ENCODE results near the gene CYP11A1.

Gene CYP11A1

GRCh38 chr15:74305687-74306086 is 61.8 kb downstream of the CYP11A1 start:
- TF ChIP-seq EZH2 (IDR thresholded peaks at IDR 0.05) (no peak), FOXP2 (optimal IDR thresholded peaks at IDR 0.05; ENCODE audit: control extremely low read depth, extremely low read length, insufficient read depth) (no peak), POLR2AphosphoS5 (IDR thresholded peaks at IDR 0.05; ENCODE audit: borderline replicate concordance, low read depth, low read length) (no peak)
- Histone ChIP-seq H3K9ac (ENCODE audit: insufficient read length) (no peak overlapping the region), H3K4me3 (no peak overlapping the region), H3K36me3 (ENCODE audit: insufficient read depth, low read length) (no peaks in the 10 kb centered on the region), H3K27ac (no peak overlapping the region), H3K9me3 (ENCODE audit: low read depth, low read length) (no peaks in the 10 kb centered on the region)
- no peak for DNase-seq (ENCODE audit: low read depth, low spot score)

GRCh38 chr15:74304431-74304830 is 63.0 kb downstream of the CYP11A1 start:
- Histone ChIP-seq H3K36me3 (ENCODE audit: insufficient read depth, low read length) (no peaks in the 10 kb centered on the region), H3K27ac (no peak overlapping the region), H3K9ac (ENCODE audit: insufficient read length) (no peak overlapping the region), H3K9me3 (ENCODE audit: low read depth, low read length) (no peaks in the 10 kb centered on the region), H3K4me3 (no peak overlapping the region)
- TF ChIP-seq POLR2AphosphoS5 (IDR thresholded peaks at IDR 0.05; ENCODE audit: borderline replicate concordance, low read depth, low read length) (no peak), FOXP2 (optimal IDR thresholded peaks at IDR 0.05; ENCODE audit: control extremely low read depth, extremely low read length, insufficient read depth) (no peak), EZH2 (IDR thresholded peaks at IDR 0.05) (no peak)
- no peak for DNase-seq (ENCODE audit: low read depth, low spot score)

- Histone ChIP-seq H3K27ac (no peak overlapping the region), H3K9me3 (ENCODE audit: low read depth, low read length) (no peaks in the 10 kb centered on the region), H3K36me3 (ENCODE audit: insufficient read depth, low read length) (no peaks in the 10 kb centered on the region), H3K9ac (ENCODE audit: insufficient read length) (no peak overlapping the region), H3K4me3 (no peak overlapping the region)
- DNase-seq (ENCODE audit: low read depth, low spot score): no peak
- TF ChIP-seq POLR2AphosphoS5 (IDR thresholded peaks at IDR 0.05; ENCODE audit: borderline replicate concordance, low read depth, low read length) (no peak), EZH2 (IDR thresholded peaks at IDR 0.05) (no peak), FOXP2 (optimal IDR thresholded peaks at IDR 0.05; ENCODE audit: control extremely low read depth, extremely low read length, insufficient read depth) (no peak)
Measured at GRCh38 chr15:74303741-74304309, 63.6 kb downstream of the CYP11A1 start.

GRCh38 chr15:74302821-74303359 is 64.6 kb downstream of the CYP11A1 start:
- DNase-seq (ENCODE audit: low read depth, low spot score): no peak
- Histone ChIP-seq H3K4me3 (no peak overlapping the region), H3K9me3 (ENCODE audit: low read depth, low read length) (no peaks in the 10 kb centered on the region), H3K36me3 (ENCODE audit: insufficient read depth, low read length) (no peaks in the 10 kb centered on the region), H3K9ac (ENCODE audit: insufficient read length) (no peak overlapping the region), H3K27ac (no peak overlapping the region)
- no peak for TF ChIP-seq FOXP2 (optimal IDR thresholded peaks at IDR 0.05; ENCODE audit: control extremely low read depth, extremely low read length, insufficient read depth)
- TF ChIP-seq EZH2 (IDR thresholded peaks at IDR 0.05): no peak
- TF ChIP-seq POLR2AphosphoS5 (IDR thresholded peaks at IDR 0.05; ENCODE audit: borderline replicate concordance, low read depth, low read length): no peak

- Histone ChIP-seq H3K36me3 (ENCODE audit: insufficient read depth, low read length) (no peaks in the 10 kb centered on the region), H3K9me3 (ENCODE audit: low read depth, low read length) (no peaks in the 10 kb centered on the region), H3K9ac (ENCODE audit: insufficient read length) (no peak overlapping the region), H3K4me3 (no peak overlapping the region), H3K27ac (no peak overlapping the region)
- TF ChIP-seq EZH2 (IDR thresholded peaks at IDR 0.05) (no peak), POLR2AphosphoS5 (IDR thresholded peaks at IDR 0.05; ENCODE audit: borderline replicate concordance, low read depth, low read length) (no peak), FOXP2 (optimal IDR thresholded peaks at IDR 0.05; ENCODE audit: control extremely low read depth, extremely low read length, insufficient read depth) (no peak)
- no peak for DNase-seq (ENCODE audit: low read depth, low spot score)
Measured at GRCh38 chr15:74301583-74302361, 65.7 kb downstream of the CYP11A1 start.

- Histone ChIP-seq H3K9me3 (ENCODE audit: low read depth, low read length) (no peaks in the 10 kb centered on the region), H3K4me3 (no peak overlapping the region), H3K36me3 (ENCODE audit: insufficient read depth, low read length) (no peaks in the 10 kb centered on the region), H3K27ac (no peak overlapping the region), H3K9ac (ENCODE audit: insufficient read length) (no peak overlapping the region)
- TF ChIP-seq POLR2AphosphoS5 (IDR thresholded peaks at IDR 0.05; ENCODE audit: borderline replicate concordance, low read depth, low read length): no peak
- no peak for DNase-seq (ENCODE audit: low read depth, low spot score)
Measured at GRCh38 chr15:74300057-74300795, 67.2 kb downstream of the CYP11A1 start.

GRCh38 chr15:74297887-74298286 is 69.6 kb downstream of the CYP11A1 start:
- Histone ChIP-seq H3K9ac (ENCODE audit: insufficient read length) (no peak overlapping the region), H3K9me3 (ENCODE audit: low read depth, low read length) (no peaks in the 10 kb centered on the region), H3K4me3 (no peak overlapping the region), H3K36me3 (ENCODE audit: insufficient read depth, low read length) (no peaks in the 10 kb centered on the region), H3K27ac (no peak overlapping the region)
- DNase-seq (ENCODE audit: low read depth, low spot score): no peak
- TF ChIP-seq EZH2 (IDR thresholded peaks at IDR 0.05) (no peak), FOXP2 (optimal IDR thresholded peaks at IDR 0.05; ENCODE audit: control extremely low read depth, extremely low read length, insufficient read depth) (no peak), POLR2AphosphoS5 (IDR thresholded peaks at IDR 0.05; ENCODE audit: borderline replicate concordance, low read depth, low read length) (no peak)

GRCh38 chr15:74295800-74296199 is 71.6 kb downstream of the CYP11A1 start:
- H3K9me3 ChIP-seq (ENCODE audit: low read depth, low read length): no peaks in the 10 kb centered on the region
- H3K9ac ChIP-seq (ENCODE audit: insufficient read length): no peak overlapping the region
- no peaks in the 10 kb centered on the region for H3K36me3 ChIP-seq (ENCODE audit: insufficient read depth, low read length)
- no peak overlapping the region for H3K27ac ChIP-seq
- no peak for TF ChIP-seq EZH2 (IDR thresholded peaks at IDR 0.05)
- TF ChIP-seq FOXP2 (optimal IDR thresholded peaks at IDR 0.05; ENCODE audit: control extremely low read depth, extremely low read length, insufficient read depth): no peak
- TF ChIP-seq POLR2AphosphoS5 (IDR thresholded peaks at IDR 0.05; ENCODE audit: borderline replicate concordance, low read depth, low read length): no peak
- no peak overlapping the region for H3K4me3 ChIP-seq
- no peak for DNase-seq (ENCODE audit: low read depth, low spot score)

All from SK-N-MC (cell line).